ENCODE results near the gene RASEF. TPM values are rescaled to one million over a fixed set of nuclear protein-coding genes. Genes with fewer than 3 reads are reported as not detected.

The RASEF gene
- total RNA-seq, 4 donors from 2014 or later: under 0.01 to 0.42 (median 0.24) TPM

GRCh38 chr9:82975176-82975575 lies 87.8 kb downstream of the RASEF start:
- no peaks in the 10 kb centered on the region for H3K36me3 ChIP-seq
- H3K4me1 ChIP-seq: no peaks in the 10 kb centered on the region
- TF ChIP-seq CTCF (IDR thresholded peaks at IDR 0.05) (no peak), EP300 (IDR thresholded peaks at IDR 0.05) (no peak), POLR2A (IDR thresholded peaks at IDR 0.05; ENCODE audit: low read depth) (no peak), POLR2AphosphoS5 (IDR thresholded peaks at IDR 0.05) (no peak)
- intact Hi-C loops (cut with DNase I): no loop called here
- peaks cover 0 to 13% (median 2%) of the 10 kb centered on the region in 4 donors for H3K9me3 ChIP-seq
- no peak overlapping the region for H3K27ac ChIP-seq (replicated peaks in 1 of 4)
- no peak for DNase-seq (ENCODE audit: extremely low spot score)
- H3K27me3 ChIP-seq: no peaks in the 10 kb centered on the region
- WGBS: 77% methylated on average over 6 of the region's 6 CpGs
- no peak overlapping the region for H3K4me3 ChIP-seq

GRCh38 chr9:82972446-82972845 lies 90.5 kb downstream of the RASEF start:
- intact Hi-C loops (cut with DNase I): no loop called here
- no peak overlapping the region for H3K27ac ChIP-seq (replicated peaks in 1 of 4)
- no peak overlapping the region for H3K4me3 ChIP-seq
- DNase-seq (ENCODE audit: extremely low spot score): no peak
- TF ChIP-seq EP300 (IDR thresholded peaks at IDR 0.05): no peak
- TF ChIP-seq POLR2AphosphoS5 (IDR thresholded peaks at IDR 0.05): no peak
- TF ChIP-seq CTCF (IDR thresholded peaks at IDR 0.05): no peak
- no peak for TF ChIP-seq POLR2A (IDR thresholded peaks at IDR 0.05; ENCODE audit: low read depth)
- peaks cover 0 to 13% (median 2%) of the 10 kb centered on the region in 4 donors for H3K9me3 ChIP-seq
- no peaks in the 10 kb centered on the region for H3K4me1 ChIP-seq
- no peaks in the 10 kb centered on the region for H3K36me3 ChIP-seq
- WGBS: 77% methylated on average over 2 of the region's 3 CpGs
- peaks cover 0 to 3% (median 0%) of the 10 kb centered on the region in 4 donors for H3K27me3 ChIP-seq

- H3K4me3 ChIP-seq: no peak overlapping the region
- H3K27ac ChIP-seq (replicated peaks in 1 of 4): no peak overlapping the region
- TF ChIP-seq EP300 (IDR thresholded peaks at IDR 0.05) (no peak), POLR2AphosphoS5 (IDR thresholded peaks at IDR 0.05) (no peak), POLR2A (IDR thresholded peaks at IDR 0.05; ENCODE audit: low read depth) (no peak), CTCF (IDR thresholded peaks at IDR 0.05) (no peak)
- DNase-seq (ENCODE audit: extremely low spot score): peak; percentile 19
- intact Hi-C loops (cut with DNase I): no loop called here
- peaks cover 0 to 8% (median 2%) of the 10 kb centered on the region in 4 donors for H3K9me3 ChIP-seq
- no peaks in the 10 kb centered on the region for H3K36me3 ChIP-seq
- no peaks in the 10 kb centered on the region for H3K4me1 ChIP-seq
- H3K27me3 ChIP-seq: peaks cover 0 to 3% (median 0%) of the 10 kb centered on the region in 4 donors
- WGBS: 88% methylated on average over 3 of the region's 3 CpGs
These were observed 92.6 kb downstream of the RASEF start for GRCh38 chr9:82970359-82970758.

GRCh38 chr9:82969291-82969690 lies 93.7 kb downstream of the RASEF start:
- Histone ChIP-seq H3K4me3 (no peak overlapping the region), H3K9me3 (peaks cover 0 to 8% (median 2%) of the 10 kb centered on the region in 4 donors), H3K27ac (replicated peaks in 1 of 4) (no peak overlapping the region), H3K27me3 (peaks cover 0 to 3% (median 0%) of the 10 kb centered on the region in 4 donors), H3K36me3 (no peaks in the 10 kb centered on the region), H3K4me1 (no peaks in the 10 kb centered on the region)
- WGBS: 90% methylated on average over 4 of the region's 4 CpGs
- TF ChIP-seq POLR2A (IDR thresholded peaks at IDR 0.05; ENCODE audit: low read depth) (no peak), CTCF (IDR thresholded peaks at IDR 0.05) (no peak), EP300 (IDR thresholded peaks at IDR 0.05) (no peak), POLR2AphosphoS5 (IDR thresholded peaks at IDR 0.05) (no peak)
- peak; percentile 45 for DNase-seq (ENCODE audit: extremely low spot score)
- intact Hi-C loops (cut with DNase I): no loop called here

GRCh38 chr9:82968816-82969215 lies 94.1 kb downstream of the RASEF start:
- 89% methylated on average over 1 of the region's 1 CpG for WGBS

More at GRCh38 chr9:82968816-82969215, 94.1 kb downstream of the RASEF start:
- no peak overlapping the region for H3K27ac ChIP-seq (replicated peaks in 1 of 4)
- H3K4me3 ChIP-seq: no peak overlapping the region
- intact Hi-C loops (cut with DNase I): no loop called here
- H3K36me3 ChIP-seq: no peaks in the 10 kb centered on the region
- DNase-seq (ENCODE audit: extremely low spot score): no peak
- H3K27me3 ChIP-seq: peaks cover 0 to 3% (median 0%) of the 10 kb centered on the region in 4 donors
- TF ChIP-seq EP300 (IDR thresholded peaks at IDR 0.05): no peak
- no peak for TF ChIP-seq CTCF (IDR thresholded peaks at IDR 0.05)
- no peak for TF ChIP-seq POLR2AphosphoS5 (IDR thresholded peaks at IDR 0.05)
- no peak for TF ChIP-seq POLR2A (IDR thresholded peaks at IDR 0.05; ENCODE audit: low read depth)
- no peaks in the 10 kb centered on the region for H3K4me1 ChIP-seq
- peaks cover 0 to 8% (median 2%) of the 10 kb centered on the region in 4 donors for H3K9me3 ChIP-seq
